Right lobe of liver (tissue), 6 donors: ENCODE data around the gene ZNF451. TPM values are rescaled to one million over a fixed set of nuclear protein-coding genes. Genes with fewer than 3 reads are reported as not detected.

Experiments used
- ATAC-seq, 4 donors: fragments of 200-7000 bp; cut with Tn5 transposase; one replicate each; pipeline ENCODE4 v1.9.1; 2020; ENCODE audit warnings: mild to moderate bottlenecking in 4 of 4, moderate library complexity in 4 of 4
- DNase-seq, 3 donors: peaks; one replicate each; pipeline ENCODE4 v3.0.0-alpha.2; 2020
- H3K27ac ChIP-seq, 3 donors: fragments of 200-600 bp; one replicate each; pipeline ENCODE4 v1.8.0; 2022
- H3K27me3 ChIP-seq, 2 donors: fragments of 200-600 bp; one replicate each; pipeline ENCODE4 v1.8.0; 2022
- H3K36me3 ChIP-seq, 4 donors: fragments of 200-600 bp; sonication (generic) in 1 of 4; one replicate each; pipeline versions ENCODE4 v1.5.1 to v1.8.0; 2017 to 2022; ENCODE audit warnings: control low read depth in 1 of 4
- H3K4me1 ChIP-seq, 4 donors: fragments of 200-600 bp; sonication (generic) in 1 of 4; one replicate each; pipeline versions ENCODE4 v1.5.1 to v1.8.0; 2017 to 2022; ENCODE audit warnings: control low read depth in 1 of 4
- H3K4me3 ChIP-seq, 3 donors: fragments of 200-600 bp; one replicate each; pipeline ENCODE4 v1.8.0; 2022
- H3K9me3 ChIP-seq, 4 donors: fragments of 200-600 bp; sonication (generic) in 1 of 4; one replicate each; pipeline versions ENCODE4 v1.5.1 to v1.8.0; 2017 to 2022; ENCODE audit warnings: control low read depth in 1 of 4
- POLR2A ChIP-seq: fragments of 450-650 bp; IDR thresholded peaks from one replicate; pipeline ENCODE4 v1.6.1; 2017; ENCODE audit warnings: antibody characterized with exemption, mild to moderate bottlenecking
- WGBS: methylation state at CpG from one replicate; pipeline ENCODE4 v1.1.6; 2018; ENCODE audit warnings: low coverage, low lambda C conversion rate; ENCODE audit not compliant: insufficient coverage; ENCODE audit errors: missing lambda C conversion rate; 5-methylcytosine and 5-hydroxymethylcytosine counted together
- intact Hi-C, 2 donors: fragments of 100-400 bp; cut with DNase I; formaldehyde crosslinking; loops; one replicate each; pipeline versions ENCODE4 v1.11.2 to v1.14.1; 2022
- total RNA-seq, 6 experiments: library from RNA; depleted of rRNA in 2 of 6; stranded (reverse); fragments of >200 nt in 2 of 6; fragmentation: NEBNext Ultra II Directional in 3 of 6; extraction: Animal tissue kit (Norgen Biotek cat#: 25700) in 3 of 6; gene quantifications; one replicate each; pipeline versions ENCODE4 v1.1.0 to v1.2.4, GENCODE V29; 2016 to 2023
- TF ChIP-seq, protein P1 (sequence below), 4 donors: fragments of 200-600 bp in 3 of 4; fragments of 450-650 bp in 1 of 4; IDR thresholded peaks; one replicate each; pipeline versions ENCODE4 v1.5.1 to v1.8.0; 2016 to 2022; ENCODE audit warnings: antibody characterized with exemption in 4 of 4, mild to moderate bottlenecking in 2 of 4
- donor health status: DM: no; HTN: yes; CAD: no.
- donor health status: DM: no; HTN: no; CAD: no.
- donor health status: DM: no; HTN: no; CAD: no.
- donor health status: DM: no; HTN: yes; CAD: no.
- donor health status: DM: no; HTN: yes; CAD: no.

Gene ZNF451
- total RNA-seq, 6 experiments from 2014 or later, result 14.4 to 24.9 (median 19.1) TPM

DNA sequence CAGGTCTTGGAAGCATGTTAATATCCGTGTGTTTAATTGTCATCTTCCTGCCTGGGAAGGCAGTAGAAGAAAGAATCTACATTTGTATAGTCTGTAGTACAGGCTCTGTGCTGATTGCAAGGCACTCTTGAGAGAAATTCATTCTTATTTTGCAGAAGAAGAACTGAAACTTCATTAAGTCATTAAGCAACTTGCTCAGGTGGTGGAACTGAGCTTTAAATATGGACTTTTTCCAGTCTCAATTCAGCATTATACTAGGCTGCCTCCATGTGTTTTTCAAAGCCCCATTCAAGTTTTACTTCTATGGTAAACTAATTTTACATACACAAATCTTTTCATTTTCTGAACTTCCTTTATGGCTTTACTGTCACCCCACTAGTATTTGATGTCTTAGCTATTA, 18.7 kb downstream of the ZNF451 start:
- intact Hi-C loops, result no loop called here
- TF ChIP-seq, protein P1, sequence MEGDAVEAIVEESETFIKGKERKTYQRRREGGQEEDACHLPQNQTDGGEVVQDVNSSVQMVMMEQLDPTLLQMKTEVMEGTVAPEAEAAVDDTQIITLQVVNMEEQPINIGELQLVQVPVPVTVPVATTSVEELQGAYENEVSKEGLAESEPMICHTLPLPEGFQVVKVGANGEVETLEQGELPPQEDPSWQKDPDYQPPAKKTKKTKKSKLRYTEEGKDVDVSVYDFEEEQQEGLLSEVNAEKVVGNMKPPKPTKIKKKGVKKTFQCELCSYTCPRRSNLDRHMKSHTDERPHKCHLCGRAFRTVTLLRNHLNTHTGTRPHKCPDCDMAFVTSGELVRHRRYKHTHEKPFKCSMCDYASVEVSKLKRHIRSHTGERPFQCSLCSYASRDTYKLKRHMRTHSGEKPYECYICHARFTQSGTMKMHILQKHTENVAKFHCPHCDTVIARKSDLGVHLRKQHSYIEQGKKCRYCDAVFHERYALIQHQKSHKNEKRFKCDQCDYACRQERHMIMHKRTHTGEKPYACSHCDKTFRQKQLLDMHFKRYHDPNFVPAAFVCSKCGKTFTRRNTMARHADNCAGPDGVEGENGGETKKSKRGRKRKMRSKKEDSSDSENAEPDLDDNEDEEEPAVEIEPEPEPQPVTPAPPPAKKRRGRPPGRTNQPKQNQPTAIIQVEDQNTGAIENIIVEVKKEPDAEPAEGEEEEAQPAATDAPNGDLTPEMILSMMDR (IDR thresholded peaks at IDR 0.05), result no peak
- no peak for TF ChIP-seq POLR2A
- no peak overlapping the region for H3K4me3 ChIP-seq
- ATAC-seq (peak in 1 of 4 donors; percentile 31), DNase-seq (no peak)
- H3K27me3 ChIP-seq, result no peaks in the 10 kb centered on the region
- H3K9me3 ChIP-seq, result no peaks in the 10 kb centered on the region
- H3K36me3 ChIP-seq, result no peaks in the 10 kb centered on the region
- no peak overlapping the region for H3K27ac ChIP-seq
- WGBS, result 75% methylated on average over 1 of the region's 1 CpG
- no peaks in the 10 kb centered on the region for H3K4me1 ChIP-seq

DNA sequence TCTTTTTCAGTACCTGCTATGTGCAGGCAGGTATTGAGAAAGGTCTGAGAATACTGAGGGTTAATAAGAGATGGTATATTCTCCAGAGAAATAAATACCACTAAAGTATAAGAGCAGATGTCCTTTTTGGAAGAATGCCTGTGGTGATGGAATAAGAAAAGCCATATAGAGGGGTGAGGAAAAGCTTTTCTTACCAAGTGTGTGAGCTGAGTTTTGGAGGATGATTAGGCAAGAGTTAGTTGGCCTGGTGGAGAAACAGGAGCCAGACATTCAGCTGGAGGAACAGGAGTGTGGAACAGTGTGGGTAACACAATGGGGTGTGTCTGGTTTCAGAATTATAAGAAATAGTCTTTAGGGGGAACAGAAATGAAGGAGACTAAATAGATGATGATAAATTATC, 19.9 kb downstream of the ZNF451 start:
- DNase-seq (no peak), ATAC-seq (no peak)
- intact Hi-C loops, result no loop called here
- H3K9me3 ChIP-seq, result no peaks in the 10 kb centered on the region
- TF ChIP-seq POLR2A, result no peak
- TF ChIP-seq, protein P1 (IDR thresholded peaks at IDR 0.05), result no peak
- H3K27me3 ChIP-seq, result no peaks in the 10 kb centered on the region
- H3K4me3 ChIP-seq, result no peak overlapping the region
- H3K4me1 ChIP-seq, result no peaks in the 10 kb centered on the region
- H3K36me3 ChIP-seq, result no peaks in the 10 kb centered on the region
- no peak overlapping the region for H3K27ac ChIP-seq

DNA sequence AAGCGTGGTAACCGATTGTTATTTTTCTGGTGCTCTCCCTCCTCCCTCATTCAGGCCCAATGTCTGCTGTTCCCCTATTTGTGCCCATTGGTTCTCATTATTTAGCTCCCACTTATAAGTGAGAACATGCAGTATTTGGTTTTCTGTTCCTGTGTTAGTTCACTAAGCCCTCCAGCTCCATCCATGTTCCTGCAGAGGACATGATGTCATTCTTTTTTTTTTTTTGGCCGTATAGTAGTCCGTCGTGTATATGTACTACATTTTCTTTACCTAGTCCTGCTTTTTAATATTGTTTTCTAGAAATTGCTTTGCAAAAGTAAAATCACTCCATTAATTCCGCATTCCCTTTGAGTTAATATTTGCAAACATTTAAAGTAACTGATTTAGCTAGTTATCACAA, 23.1 kb downstream of the ZNF451 start:
- TF ChIP-seq, protein P1 (IDR thresholded peaks at IDR 0.05), result no peak
- no peak for TF ChIP-seq POLR2A
- Histone ChIP-seq H3K4me1 (no peaks in the 10 kb centered on the region), H3K4me3 (no peak overlapping the region), H3K36me3 (no peaks in the 10 kb centered on the region), H3K27ac (no peak overlapping the region), H3K27me3 (no peaks in the 10 kb centered on the region), H3K9me3 (no peaks in the 10 kb centered on the region)
- intact Hi-C loops, result no loop called here
- 91% methylated on average over 6 of the region's 6 CpGs for WGBS
- no peak for DNase-seq
- ATAC-seq, result no peak

DNA sequence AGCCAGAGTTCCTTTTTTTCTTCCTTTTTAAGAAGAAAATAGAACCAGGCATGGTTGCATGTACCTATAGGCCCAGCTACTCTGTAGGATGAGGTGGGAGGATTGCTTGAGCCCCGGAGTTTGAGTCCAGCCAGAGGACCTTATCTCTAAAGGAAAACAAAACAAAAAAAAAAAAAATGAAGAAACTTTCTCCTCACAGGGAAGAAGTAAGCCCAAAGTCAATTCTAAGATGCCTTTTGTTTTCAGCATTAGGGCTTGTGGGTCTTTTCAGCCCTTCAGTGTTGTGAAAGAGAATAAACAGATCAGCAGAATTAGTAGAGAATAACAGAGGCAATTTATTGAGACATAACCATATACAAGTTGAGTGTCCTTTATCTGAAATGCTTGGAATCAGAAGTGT, 26.8 kb downstream of the ZNF451 start:
- intact Hi-C loops, result no loop called here
- ATAC-seq, result no peak

More for the DNA sequence above, 26.8 kb downstream of the ZNF451 start:
- 50% methylated on average over 1 of the region's 1 CpG for WGBS
- TF ChIP-seq, protein P1 (IDR thresholded peaks at IDR 0.05), result no peak
- no peak for TF ChIP-seq POLR2A
- no peak for DNase-seq
- H3K4me3 ChIP-seq, result no peak overlapping the region
- H3K36me3 ChIP-seq, result no peaks in the 10 kb centered on the region
- no peaks in the 10 kb centered on the region for H3K4me1 ChIP-seq
- H3K27me3 ChIP-seq, result no peaks in the 10 kb centered on the region
- H3K9me3 ChIP-seq, result no peaks in the 10 kb centered on the region
- no peak overlapping the region for H3K27ac ChIP-seq
